Lower leg skin (tissue), 3 donors: Measurements from ENCODE around the gene DOCK11.

Source experiments
- POLR2A ChIP-seq, 2 donors: fragments of 450-650 bp; IDR thresholded peaks; one replicate each; pipeline ENCODE4 v1.6.1; 2016 to 2017; ENCODE audit warnings: antibody characterized with exemption in 2 of 2, mild to moderate bottlenecking in 1 of 2, moderate library complexity in 1 of 2
- TF ChIP-seq, protein P1 (sequence below), 3 donors: fragments of 450-650 bp; IDR thresholded peaks; one replicate each; pipeline ENCODE4 v1.5.1; 2016; ENCODE audit warnings: antibody characterized with exemption in 3 of 3, mild to moderate bottlenecking in 3 of 3, moderate library complexity in 2 of 3

DNA sequence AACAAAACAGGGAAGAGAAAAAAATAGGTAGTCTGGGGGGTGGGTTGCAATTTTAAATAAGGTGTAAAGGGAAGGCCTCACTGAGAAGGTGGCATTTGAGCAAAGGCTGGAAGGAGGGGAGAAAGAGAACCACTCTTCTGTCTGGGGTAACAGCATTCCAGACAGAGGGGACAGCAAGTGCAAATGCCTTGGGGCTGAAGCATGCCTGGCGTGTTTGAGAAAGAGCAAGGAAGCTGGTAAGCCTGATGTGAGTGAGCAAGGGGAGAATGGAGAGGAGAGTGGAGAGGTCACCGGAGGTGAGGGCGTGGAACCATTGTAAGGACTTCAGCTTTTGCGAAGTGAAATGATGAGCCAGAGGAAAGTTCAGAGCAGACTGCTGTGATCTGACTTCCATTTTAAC lies 19.7 kb upstream of the DOCK11 start:
- no peak for TF ChIP-seq POLR2A (IDR thresholded peaks at IDR 0.05)
- TF ChIP-seq, protein P1, sequence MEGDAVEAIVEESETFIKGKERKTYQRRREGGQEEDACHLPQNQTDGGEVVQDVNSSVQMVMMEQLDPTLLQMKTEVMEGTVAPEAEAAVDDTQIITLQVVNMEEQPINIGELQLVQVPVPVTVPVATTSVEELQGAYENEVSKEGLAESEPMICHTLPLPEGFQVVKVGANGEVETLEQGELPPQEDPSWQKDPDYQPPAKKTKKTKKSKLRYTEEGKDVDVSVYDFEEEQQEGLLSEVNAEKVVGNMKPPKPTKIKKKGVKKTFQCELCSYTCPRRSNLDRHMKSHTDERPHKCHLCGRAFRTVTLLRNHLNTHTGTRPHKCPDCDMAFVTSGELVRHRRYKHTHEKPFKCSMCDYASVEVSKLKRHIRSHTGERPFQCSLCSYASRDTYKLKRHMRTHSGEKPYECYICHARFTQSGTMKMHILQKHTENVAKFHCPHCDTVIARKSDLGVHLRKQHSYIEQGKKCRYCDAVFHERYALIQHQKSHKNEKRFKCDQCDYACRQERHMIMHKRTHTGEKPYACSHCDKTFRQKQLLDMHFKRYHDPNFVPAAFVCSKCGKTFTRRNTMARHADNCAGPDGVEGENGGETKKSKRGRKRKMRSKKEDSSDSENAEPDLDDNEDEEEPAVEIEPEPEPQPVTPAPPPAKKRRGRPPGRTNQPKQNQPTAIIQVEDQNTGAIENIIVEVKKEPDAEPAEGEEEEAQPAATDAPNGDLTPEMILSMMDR (IDR thresholded peaks at IDR 0.05), result no peak
